Activated effector memory CD4-positive, alpha-beta T cell treated with Interleukin-2 at 50 U/mL for 16 hours (primary cell): ENCODE measurements around the gene CABP7.

Experiments used
- DNase-seq: peaks from one replicate; pipeline ENCODE4 v3.0.0-alpha.2; 2020

Gene CABP7

DNA sequence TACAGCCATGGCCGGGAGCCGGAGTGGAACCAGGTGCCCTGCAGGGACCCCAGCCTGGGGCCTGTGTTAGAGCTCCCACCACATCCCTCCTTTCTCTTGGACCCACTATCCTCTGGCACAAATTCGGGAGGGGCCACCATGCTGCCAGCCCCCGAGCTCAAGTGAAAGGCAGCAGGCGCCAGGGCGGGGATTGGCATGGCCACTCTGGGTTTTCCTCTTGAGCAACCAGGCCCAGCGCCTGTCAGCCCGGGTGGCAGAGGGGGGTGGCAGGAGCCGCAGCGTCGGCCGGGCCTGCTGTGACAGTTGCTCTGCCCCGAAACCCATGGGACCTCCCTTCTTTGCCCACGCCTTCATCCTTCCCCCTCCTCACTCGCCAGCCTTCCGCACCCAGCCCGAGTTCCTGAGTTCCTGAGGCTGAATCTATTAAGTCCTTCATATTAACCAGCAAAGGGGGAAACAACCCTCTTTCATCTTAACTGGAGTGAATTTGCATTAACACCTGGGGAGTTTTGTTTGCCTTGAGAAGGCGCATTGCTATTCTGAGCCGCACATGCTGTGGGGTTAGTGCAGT lies 16.8 kb upstream of the CABP7 start:
- no peak for DNase-seq

DNA sequence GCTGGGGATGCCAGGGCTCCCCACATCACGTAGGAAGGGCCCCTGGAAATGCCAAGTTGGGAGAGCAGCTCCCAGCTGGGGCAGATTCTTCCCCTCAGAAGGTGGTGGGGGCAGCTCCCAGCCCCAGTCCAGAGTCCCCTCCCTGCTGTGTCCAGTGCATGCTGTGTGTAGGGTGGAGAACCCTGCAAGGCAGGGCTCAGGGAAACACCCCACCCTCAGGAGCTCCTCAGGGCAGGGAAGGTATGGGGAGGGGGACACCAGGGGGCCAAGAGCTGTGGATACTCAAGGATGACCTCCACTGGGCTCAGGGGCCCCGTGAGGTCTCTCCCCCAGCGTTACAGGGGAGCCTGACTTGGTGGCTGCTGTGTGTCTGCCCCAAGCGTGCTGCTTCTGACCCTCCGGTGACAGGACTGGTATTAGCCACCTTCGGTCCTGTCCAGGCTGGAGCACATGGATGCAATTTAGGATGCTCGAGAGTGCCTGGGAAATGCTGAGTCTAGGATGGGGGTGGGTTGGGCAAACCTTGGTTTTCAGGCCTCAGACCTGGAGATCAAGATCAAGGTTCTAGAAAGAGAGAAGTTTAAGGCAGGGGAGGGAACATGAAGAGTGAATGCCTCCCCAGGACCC lies 16.1 kb upstream of the CABP7 start:
- DNase-seq, result no peak

DNA sequence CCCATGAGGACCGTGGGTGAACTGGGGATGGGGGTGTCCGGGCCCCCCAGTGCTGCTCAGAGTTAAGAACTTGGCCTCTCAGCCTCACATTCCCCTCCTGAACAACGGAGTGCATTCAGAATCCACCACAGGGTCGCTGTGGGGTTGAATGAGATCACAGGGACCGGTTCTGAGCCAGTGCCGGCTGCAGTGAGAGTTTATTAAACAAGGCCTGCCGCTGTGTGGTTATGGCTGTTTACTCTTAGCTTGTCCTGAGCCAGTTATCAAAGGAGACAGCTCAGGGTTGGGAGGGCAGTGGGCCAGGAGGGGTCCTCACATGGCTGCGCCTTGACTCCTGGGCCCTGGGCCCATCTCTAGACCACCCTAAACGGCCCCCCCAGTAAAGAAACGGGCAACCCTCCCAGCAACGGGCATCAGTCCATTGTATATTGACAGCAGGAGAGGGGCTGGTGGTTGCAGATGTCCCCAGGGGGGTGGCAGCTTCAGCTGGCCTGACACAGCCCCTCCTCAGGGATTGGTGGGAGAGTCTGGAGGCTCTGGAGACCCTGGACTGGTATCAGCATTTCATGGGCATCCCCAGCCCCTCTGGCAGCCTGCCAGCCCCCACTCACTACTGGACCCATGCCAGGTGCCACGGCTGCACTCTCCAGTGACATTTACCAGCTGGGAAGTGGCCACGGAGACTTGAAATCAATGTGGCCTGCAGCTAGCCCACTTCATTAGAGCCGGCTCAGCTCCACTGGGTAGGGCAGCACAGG lies 15.1 kb upstream of the CABP7 start:
- no peak for DNase-seq

DNA sequence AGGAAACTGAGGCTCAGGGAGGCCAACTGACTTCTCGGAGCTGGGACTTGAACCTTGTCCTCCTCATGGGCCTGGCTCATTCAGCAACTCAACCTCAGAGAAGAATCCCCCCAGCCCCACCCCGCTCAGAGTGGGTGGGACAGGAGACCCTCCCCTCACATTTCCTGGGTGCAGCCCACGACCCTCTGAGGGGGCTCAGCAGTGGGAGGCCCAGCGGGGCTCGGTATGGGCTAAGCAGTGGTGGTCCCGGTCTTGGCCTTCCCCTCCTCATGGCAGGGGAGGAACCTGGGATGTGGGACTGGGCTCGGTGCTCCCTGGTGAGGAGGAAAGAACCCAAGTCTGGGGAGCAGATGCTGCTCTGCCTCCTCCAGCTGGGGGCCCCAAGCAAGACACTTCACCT lies 14.2 kb upstream of the CABP7 start:
- no peak for DNase-seq

DNA sequence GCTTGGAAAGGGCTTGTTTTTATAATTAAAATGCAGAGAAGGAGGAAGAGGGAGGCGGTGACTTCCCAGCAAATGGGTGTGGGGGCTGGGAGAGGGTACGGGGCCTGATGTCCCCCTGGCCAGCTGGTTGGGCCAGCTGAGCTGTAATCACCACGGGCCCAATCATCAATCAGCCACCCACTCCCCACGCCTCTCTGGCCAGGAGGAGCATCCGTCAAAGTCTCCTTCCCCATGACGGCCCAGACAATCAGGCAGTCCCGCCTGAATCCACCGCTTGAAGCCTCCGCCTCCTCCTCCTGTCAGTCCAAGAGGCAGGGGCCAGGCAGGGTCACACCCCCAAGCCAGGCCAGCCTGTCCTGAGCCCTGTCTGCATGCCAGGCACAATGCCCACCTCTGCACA lies 13.3 kb upstream of the CABP7 start:
- no peak for DNase-seq

DNA sequence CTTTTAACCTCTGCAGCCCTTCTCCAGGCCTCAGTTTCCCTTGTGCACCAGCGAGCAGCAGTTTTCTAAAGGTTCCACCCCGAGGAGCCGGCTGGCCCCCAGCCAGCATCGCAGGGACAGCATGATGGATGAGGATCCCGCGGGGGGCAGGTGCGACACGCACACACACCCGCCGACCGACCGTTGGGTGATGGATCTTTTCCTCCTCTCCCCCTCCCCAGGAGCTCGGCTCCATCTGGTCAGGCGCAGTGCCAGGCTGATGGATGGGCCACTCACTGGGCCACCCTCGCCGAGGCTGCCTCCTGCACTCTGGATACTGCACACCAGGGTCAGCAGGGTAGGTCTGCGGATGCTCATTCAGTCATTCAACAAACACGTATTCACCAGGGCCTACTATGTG lies 12.8 kb upstream of the CABP7 start:
- no peak for DNase-seq

DNA sequence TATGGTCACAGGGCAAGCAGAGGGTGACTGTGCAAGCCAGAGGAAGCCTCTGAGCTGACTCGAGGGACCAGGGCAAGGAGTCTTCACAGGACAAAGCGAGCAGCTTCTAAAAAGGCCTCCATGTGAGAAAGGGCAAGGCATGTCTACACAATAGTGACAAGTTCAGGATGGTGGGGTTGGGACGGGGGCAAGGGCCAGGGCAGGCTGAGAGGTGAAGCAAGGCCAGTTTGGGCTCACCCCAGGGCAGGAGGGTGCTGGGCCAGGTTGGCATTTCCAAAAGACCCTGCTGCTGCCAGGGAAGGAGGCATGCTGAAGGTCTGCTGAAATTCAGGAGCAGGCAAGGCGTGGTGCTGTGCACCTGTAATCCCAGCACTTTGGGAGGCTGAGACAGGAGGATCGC lies 12.3 kb upstream of the CABP7 start:
- DNase-seq, result no peak

DNA sequence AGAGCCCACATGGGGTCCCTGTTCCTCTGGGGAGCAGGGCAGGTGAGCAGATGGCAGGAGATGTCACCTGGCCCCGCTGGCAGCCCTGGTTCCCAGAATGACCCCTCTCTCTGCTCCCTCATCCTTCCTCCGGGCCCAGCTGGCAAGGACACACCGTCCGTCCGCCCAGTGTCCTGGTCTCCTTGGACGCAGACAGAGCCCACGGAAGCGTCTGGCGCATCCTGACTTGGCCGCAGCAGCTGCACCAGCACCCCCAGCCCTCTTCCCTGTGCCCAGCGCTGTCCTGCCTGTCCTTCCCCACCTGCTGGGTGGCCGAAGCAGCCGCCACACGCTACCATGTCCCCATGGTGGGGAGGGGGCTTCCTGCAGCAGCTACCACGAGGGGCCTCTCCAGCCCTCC lies 9.6 kb upstream of the CABP7 start:
- DNase-seq, result no peak

DNA sequence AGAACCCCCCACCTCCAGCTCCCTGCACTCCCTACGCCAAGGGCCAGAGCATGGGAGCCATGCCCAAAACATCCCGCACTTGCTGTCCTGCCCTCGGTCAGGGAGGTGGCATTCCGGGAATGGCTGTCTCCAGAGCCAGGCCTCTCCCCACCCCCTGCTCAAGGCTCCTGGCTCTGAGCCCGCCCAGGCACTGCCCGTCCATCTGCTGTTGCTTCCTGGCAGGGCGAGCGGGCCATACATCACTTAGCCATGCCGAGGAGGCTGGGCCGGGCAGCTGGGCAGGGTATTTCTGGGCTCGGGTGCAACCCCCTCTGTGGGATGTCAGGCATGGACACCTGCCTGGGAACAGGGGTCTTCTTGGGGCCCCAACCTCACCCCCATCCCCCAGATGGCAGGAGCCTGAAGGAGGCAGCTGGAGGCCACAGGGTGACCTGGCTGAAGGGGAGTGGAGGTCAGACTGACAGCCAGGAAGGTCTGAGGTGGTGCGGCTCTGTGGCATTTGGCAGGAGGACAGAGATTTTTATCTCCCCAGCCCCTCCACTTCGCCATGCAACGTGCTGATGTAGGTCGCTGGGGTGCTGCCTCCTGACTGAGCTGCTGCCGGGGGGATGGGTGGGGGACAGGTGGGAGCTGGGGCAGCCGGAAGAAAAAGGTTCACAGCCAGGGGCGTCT lies 8.7 kb upstream of the CABP7 start:
- DNase-seq, result no peak

DNA sequence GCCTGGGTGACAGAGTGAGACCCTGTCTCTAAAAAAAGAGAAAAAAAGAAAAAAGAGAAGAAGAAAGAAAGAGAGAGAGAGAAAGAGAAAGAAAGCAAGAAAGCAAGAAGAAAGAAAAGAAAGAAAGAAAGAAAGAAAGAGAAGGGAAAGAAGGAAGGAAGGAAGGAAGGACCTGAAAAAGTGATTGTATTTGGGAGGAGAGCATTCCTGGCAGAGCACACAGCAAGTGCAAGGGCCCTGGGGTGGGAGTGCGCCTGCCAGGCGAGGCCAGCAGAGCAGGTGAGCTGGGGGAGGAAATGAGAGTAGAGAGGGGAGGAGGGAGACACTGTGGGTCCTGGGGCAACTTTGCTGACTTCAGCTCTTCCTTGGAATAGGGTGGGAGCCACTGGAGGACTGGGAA lies 7.7 kb upstream of the CABP7 start:
- DNase-seq, result no peak

DNA sequence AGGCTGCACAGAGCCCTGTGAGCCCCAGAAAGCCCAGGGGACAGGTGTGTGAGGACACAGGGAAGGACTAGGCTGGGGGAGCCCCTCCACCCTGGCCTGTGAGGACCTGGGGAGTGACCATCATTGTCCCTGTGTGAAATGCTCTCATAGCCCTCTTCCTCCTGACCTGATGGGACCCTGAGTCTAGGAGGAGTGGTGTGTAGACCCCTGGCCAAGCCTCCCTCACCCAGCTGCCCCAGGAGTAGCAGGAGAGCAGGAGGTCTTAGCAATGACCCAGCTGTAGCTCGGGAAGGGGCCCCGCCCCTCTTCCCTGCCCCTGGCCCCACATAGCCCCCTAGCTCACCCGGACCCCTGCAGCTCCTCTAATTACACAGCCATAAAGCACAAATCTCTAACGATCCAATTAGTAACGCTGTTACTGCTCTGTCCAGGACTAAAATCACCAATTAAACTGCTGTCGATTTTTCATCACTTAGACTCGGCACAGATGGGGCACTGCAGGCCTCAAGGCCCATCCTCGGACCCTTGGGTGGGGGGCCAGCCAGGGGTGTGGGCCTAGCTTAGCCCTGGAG lies 6.6 kb upstream of the CABP7 start:
- no peak for DNase-seq

DNA sequence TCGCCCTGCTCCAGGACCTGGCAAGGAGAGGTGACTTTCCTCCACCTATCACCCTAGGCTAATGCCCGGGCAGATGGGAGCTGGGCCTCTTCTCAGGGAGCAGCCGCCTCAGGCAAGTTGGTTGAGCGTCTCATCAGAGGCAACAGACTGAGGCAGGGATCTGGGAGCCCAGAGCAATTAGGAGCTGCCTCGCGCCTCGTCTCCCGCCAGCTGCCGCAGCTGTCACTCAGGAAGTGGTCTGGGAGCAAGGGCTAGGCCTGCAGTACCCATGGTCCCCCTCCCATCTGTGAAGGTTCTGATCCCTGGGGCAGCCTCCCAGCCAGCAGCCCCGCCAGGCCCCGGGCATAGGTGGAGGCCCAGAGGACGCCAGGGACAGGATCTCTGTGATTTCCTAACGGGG lies 4.6 kb upstream of the CABP7 start:
- DNase-seq, result no peak

DNA sequence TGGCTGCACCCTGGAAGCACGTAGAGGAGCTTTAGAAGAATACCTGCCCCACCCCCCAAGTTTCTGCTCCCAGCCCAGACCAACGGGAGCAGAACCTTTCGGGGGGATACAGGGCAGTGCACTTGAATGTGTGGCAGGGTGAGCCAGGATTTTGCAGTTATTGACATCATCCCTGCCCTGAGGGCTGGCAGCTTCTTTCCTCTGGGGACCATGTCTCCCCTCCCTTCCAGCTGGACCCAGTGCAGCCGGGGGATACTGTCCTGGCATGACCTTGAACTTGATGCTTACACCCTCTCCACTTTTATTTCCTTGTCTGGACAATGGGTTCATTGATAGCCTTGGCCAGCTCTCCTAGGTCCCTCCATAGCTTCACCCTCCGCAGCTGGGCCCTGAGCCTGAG lies 4.1 kb upstream of the CABP7 start:
- no peak for DNase-seq

DNA sequence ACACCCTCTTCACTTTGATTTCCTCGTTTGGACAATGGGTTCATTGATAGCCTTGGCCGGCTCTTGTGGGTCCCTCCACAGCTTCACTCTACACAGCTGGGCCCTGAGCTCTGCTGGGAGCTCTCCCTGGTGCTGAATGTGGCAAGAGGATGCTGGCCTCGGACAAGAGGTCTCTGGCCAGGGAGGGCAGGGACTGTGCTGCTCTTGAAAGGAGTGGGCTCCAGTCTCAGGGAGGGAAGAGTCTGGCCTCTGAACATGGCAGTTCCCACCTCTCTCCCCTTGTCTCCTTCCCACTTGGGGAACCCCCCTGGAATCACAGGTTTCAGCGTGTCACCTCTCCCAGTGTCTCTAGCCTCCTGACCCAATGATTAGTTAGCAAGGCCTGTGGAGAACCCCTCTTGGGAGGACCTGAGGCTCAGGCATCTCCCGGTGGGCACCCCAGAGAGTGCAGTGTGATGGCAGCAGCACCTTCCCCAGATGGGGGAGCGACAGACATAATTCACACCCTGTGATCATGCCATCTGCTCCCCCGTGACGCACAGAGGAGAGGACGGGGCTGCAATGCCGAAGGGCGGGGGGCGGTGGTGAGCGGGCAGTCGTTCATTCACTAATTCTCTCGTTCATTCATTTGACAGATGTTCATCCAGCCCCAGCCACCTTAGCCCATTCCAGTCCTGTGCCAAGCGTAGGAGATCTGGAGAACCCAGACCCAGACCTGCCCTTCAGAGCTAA lies 2.8 kb upstream of the CABP7 start:
- no peak for DNase-seq

DNA sequence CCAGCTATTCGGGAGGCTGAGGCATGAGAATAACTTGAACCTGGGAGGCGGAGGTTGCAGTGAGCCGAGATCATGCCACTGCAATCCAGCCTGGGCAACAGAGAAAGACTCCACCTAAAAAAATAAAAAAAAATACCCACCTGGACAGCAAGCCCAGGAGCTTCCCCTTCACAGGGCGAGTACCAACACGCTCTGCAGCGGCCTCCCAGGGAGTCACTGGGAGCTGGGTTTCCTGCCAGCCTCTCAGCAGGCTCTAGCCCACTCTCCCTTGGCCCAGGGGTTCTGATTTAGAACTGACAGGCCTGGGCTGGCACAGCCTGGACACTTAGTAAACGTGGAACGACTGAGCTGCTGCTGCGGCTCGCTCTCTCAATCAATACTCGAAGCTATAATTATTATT lies 2.0 kb upstream of the CABP7 start:
- DNase-seq, result no peak

DNA sequence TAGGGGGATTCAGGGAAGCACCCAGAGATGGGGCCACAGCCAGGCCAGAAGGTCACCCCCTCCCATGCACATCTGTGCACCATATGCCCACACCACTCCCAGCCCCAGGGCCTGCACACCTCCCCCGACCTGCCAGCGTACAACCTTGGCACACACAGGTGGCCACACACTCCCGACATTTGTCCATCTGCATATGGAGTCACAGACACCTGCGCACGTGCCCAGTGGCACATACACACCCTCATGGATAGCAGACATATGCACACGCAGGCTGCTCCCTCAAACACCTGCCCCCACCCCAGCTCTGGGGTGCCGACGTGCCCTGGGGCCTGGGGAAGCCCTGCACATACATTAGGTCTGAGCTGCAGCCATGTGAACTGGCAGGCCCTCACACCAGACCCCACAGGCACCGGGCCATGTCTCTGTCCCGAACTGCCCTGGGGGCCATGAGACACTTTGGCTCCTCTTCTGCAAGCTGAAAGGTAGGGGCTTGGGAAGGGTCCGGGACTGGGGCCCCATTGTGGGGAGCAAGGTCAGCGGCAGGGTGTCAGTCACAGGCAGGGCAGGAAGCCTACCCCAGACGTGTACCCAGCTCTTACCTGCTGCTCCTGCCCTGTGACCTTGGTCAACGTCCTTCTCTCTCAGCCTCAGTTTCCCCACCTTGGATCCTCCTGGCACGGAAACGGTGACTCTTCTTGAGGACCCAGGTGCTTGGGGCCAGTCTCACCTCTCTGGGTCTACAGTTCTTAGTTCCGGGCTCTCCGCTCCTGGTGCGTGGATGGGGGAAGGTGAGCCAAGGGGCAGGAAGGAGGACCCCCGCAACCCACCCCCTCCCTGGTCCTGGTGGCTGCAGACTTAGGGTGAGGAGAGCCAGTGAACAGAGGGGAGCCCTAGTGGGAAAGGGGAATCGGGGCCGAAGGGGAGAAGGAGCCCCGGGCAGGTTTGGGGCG lies 579 bp upstream of the CABP7 start:
- DNase-seq, result no peak

DNA sequence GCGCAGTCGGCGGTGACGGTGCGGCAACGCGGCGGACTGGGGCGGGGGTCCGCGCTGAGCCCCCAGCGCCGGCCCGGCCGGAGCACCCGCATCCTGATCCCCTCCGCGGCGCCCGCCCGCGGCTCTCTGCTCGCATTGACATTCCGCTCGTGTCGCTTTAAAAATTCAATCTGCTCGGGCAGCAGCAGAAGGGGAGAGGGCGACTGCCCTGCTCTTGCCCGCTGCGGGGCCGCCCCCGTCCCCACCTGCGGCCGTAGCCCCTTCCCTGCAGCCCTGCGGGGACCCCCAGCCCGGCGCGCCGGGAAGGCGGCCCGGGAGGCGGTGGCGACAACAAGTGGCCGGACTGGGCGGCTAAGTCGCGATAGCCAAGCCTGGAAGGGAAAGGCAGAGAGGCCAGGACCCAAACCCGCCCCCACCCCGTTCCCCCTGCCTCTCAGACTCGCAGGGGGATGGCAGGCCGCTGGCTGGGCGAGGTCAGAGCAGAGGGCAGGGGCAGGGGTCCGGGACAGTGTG lies 1.1 kb downstream of the CABP7 start:
- no peak for DNase-seq

DNA sequence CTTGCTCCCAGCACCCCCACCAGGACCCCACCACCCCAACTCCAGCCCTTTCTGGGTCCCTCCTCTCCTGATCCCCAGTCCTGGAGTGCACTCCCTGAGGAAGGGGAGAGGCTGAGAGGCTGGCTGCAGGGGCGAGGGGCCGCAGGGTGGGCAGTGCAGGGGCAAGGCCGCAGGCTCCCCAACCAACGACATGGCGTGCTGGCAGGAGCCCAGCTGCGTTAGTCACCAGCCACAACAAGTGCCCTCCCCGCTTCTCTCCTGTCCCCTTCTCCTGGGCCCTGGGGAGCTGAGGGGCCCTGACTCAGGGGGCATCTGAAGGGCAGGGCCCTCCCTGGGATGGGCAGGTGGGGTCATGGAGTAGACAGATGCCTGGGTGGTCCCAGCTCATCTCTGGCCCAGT lies 2.3 kb downstream of the CABP7 start:
- DNase-seq, result no peak

DNA sequence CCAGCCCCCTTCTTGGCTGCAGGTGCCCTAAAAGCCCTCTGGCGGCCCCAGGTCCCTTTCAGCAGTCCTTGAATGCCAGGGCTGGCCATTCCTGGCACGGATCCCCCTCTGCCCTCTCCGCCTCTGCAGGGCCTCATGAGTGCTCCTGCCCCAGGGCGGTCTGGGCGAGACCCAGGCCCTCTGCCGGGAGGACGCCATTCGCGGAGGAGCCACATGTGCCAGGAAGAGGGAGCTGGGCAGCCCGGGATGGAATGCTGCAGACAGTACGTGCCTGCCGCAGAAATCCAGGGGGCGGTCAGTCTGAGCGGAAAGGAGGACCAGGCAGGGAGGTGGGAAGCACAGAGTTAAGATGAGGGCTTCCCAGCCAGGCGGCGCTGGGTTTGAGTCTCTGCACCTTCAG lies 2.8 kb downstream of the CABP7 start:
- no peak for DNase-seq

DNA sequence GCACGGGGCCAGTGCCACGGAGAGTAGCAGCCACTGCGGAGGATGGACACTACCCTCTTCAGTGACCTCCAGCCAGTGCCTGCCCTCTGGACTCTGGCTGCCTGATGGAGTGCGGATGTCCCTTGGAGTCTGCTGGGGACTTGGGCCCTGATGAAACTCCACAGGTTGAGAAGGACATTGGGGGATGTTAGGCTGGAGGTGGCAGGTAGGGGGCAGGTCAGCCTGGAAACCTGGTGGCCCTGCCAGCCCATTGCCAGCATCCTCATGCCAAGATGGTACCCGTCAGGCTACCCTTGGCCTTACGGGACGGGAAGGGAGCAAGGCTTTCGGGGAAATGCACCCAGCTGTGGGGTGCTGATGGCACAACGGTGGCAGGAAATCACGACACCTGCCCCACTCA lies 4.0 kb downstream of the CABP7 start:
- DNase-seq, result no peak

DNA sequence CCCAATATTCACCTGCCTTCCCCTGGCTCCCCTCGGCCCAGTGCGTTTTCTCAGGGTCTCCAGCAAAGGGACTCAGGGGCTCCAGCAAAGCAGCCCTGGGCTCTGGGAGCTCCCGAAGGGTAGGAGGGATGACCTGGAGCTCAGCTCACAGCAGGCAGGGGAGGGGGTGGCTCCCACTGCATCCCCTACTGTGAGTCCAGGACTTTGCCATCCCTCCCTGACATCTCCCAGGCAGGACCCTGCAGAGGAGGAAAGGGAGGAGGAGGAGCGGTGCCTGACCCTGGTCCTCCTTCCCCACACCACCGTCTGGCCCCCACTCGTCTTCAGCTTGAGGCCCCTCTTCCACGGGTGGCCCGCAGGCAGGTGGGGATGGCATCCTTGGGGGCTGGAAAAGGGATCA lies 5.0 kb downstream of the CABP7 start:
- DNase-seq, result no peak

DNA sequence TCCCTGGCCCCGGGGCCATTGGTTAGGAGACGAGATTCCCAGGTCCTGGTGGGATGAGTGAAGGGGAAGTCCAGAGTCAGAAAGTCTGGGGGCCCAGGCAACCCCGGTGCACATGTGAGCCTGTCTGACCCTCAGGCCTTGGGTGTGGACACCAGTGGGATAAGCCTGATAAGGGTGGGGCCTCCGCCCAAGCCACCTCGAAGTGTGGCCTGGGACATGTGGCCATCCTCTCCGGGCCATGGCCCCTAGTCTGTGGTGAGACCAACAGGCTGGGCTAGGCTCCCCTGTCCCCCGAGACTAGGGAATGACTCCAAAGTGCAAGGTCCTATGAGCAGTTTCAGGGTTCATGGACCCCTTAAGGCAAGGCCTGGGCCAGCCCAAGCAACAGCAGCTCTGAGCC lies 6.3 kb downstream of the CABP7 start:
- no peak for DNase-seq
